Parathyroid adenoma (tissue), 2 donors: ENCODE results near the gene ZCCHC2.
A peak's percentile ranks its signal among the peaks of the same experiment; 100 is the strongest.

Experiments used
- H2AFZ ChIP-seq: fragments of 300-600 bp; sonication (generic); one replicate; pipeline ENCODE4 v1.7.0; 2017; ENCODE audit warnings: antibody characterized with exemption, mild to moderate bottlenecking
- H3K27ac ChIP-seq: fragments of 300-600 bp; sonication (generic); one replicate; pipeline ENCODE4 v1.7.0; 2017
- H3K27me3 ChIP-seq: fragments of 300-600 bp; sonication (generic); one replicate; pipeline ENCODE4 v1.7.0; 2017; ENCODE audit warnings: low read length; ENCODE audit not compliant: control insufficient read depth, insufficient read depth
- H3K36me3 ChIP-seq: fragments of 300-600 bp; sonication (generic); one replicate; pipeline ENCODE4 v1.7.0; 2017; ENCODE audit warnings: low read length; ENCODE audit not compliant: control insufficient read depth, insufficient read depth
- H3K4me1 ChIP-seq: fragments of 300-600 bp; sonication (generic); one replicate; pipeline ENCODE4 v1.7.0; 2017; ENCODE audit warnings: control low read depth
- H3K4me2 ChIP-seq: fragments of 300-600 bp; sonication (generic); one replicate; pipeline ENCODE4 v1.7.0; 2017; ENCODE audit warnings: low read length
- H3K4me3 ChIP-seq: fragments of 300-600 bp; sonication (generic); one replicate; pipeline ENCODE4 v1.7.0; 2017; ENCODE audit warnings: low read depth, low read length
- H3K79me2 ChIP-seq: fragments of 300-600 bp; sonication (generic); one replicate; pipeline ENCODE4 v1.7.0; 2017; ENCODE audit warnings: control low read depth
- H3K9ac ChIP-seq: fragments of 300-600 bp; sonication (generic); one replicate; pipeline ENCODE4 v1.7.0; 2017; ENCODE audit warnings: mild to moderate bottlenecking
- H3K9me3 ChIP-seq: fragments of 300-600 bp; sonication (generic); one replicate; pipeline ENCODE4 v1.7.0; 2017; ENCODE audit warnings: low read length; ENCODE audit not compliant: control insufficient read depth
- CTCF ChIP-seq: fragments of 300-600 bp; sonication (generic); IDR thresholded peaks from one replicate; pipeline ENCODE4 v1.7.0; 2017; ENCODE audit warnings: antibody characterized with exemption, mild to moderate bottlenecking
- donor health status: primary hyperparathyroidism.

ZCCHC2 gene

GRCh38 chr18:62610701-62611411, 88.0 kb downstream of the ZCCHC2 start:
- no peak overlapping the region for H3K4me2 ChIP-seq
- no peaks in the 10 kb centered on the region for H3K27me3 ChIP-seq
- no peaks in the 10 kb centered on the region for H3K9me3 ChIP-seq
- TF ChIP-seq CTCF = no peak
- H3K27ac ChIP-seq = no peak overlapping the region
- peak overlapping the region; percentile 58 for H2AFZ ChIP-seq
- H3K4me3 ChIP-seq = no peak overlapping the region
- no peak overlapping the region for H3K9ac ChIP-seq
- H3K4me1 ChIP-seq = no peaks in the 10 kb centered on the region
- H3K36me3 ChIP-seq = no peaks in the 10 kb centered on the region
- H3K79me2 ChIP-seq = no peaks in the 10 kb centered on the region

GRCh38 chr18:62611453-62612288, 88.8 kb downstream of the ZCCHC2 start:
- H3K27me3 ChIP-seq = no peaks in the 10 kb centered on the region
- H3K9ac ChIP-seq = no peak overlapping the region
- H2AFZ ChIP-seq = peak overlapping the region; percentile 58
- TF ChIP-seq CTCF = no peak
- H3K36me3 ChIP-seq = no peaks in the 10 kb centered on the region
- H3K4me2 ChIP-seq = no peak overlapping the region
- no peak overlapping the region for H3K27ac ChIP-seq
- H3K4me1 ChIP-seq = no peaks in the 10 kb centered on the region
- no peaks in the 10 kb centered on the region for H3K79me2 ChIP-seq
- no peaks in the 10 kb centered on the region for H3K9me3 ChIP-seq
- no peak overlapping the region for H3K4me3 ChIP-seq

- no peak for TF ChIP-seq CTCF
- no peak overlapping the region for H3K4me2 ChIP-seq
- no peak overlapping the region for H3K9ac ChIP-seq
- H3K9me3 ChIP-seq = no peaks in the 10 kb centered on the region
- no peaks in the 10 kb centered on the region for H3K79me2 ChIP-seq
- H3K27ac ChIP-seq = no peak overlapping the region
- no peak overlapping the region for H2AFZ ChIP-seq
- no peaks in the 10 kb centered on the region for H3K36me3 ChIP-seq
- H3K4me1 ChIP-seq = no peaks in the 10 kb centered on the region
- no peak overlapping the region for H3K4me3 ChIP-seq
- no peaks in the 10 kb centered on the region for H3K27me3 ChIP-seq
Measured at GRCh38 chr18:62612289-62612645, 89.4 kb downstream of the ZCCHC2 start.

GRCh38 chr18:62612776-62613175, 90.0 kb downstream of the ZCCHC2 start:
- TF ChIP-seq CTCF = no peak
- H3K9ac ChIP-seq = no peak overlapping the region

More at GRCh38 chr18:62612776-62613175, 90.0 kb downstream of the ZCCHC2 start:
- Histone ChIP-seq H3K36me3 (no peaks in the 10 kb centered on the region), H3K27me3 (no peaks in the 10 kb centered on the region), H3K79me2 (no peaks in the 10 kb centered on the region), H3K4me3 (no peak overlapping the region), H3K9me3 (no peaks in the 10 kb centered on the region), H3K4me2 (no peak overlapping the region), H3K4me1 (no peaks in the 10 kb centered on the region), H2AFZ (no peak overlapping the region), H3K27ac (no peak overlapping the region)
